K562 (cell line): ENCODE measurements around the gene NPEPL1.

Experiments used
- CEBPG ChIP-seq, 3 experiments: fragments of 200-800 bp in 1 of 3; sonication (Bioruptor generic) in 1 of 3; sonication (generic) in 1 of 3; formaldehyde crosslinking in 1 of 3; IDR thresholded peaks in 2 of 3; conservative IDR thresholded peaks in 1 of 3; 2 replicates each; pipeline versions ENCODE4 v1.6.1 to v1.8.0; 2016 to 2022; ENCODE audit warnings: missing compliant biosample characterization in 2 of 3, missing genetic modification characterization in 2 of 3, mild to moderate bottlenecking in 1 of 3, missing genetic modification reagents in 1 of 3
- ELF1 ChIP-seq: fragments of 200-800 bp; sonication (Bioruptor generic); IDR thresholded peaks from 2 replicates; pipeline ENCODE4 v1.6.1; 2016; ENCODE audit warnings: missing genetic modification characterization, missing compliant biosample characterization
- EP300 ChIP-seq: IDR thresholded peaks from 2 replicates; pipeline ENCODE4 v1.6.1; 2012; ENCODE audit warnings: low read length, improper control_type of control experiment
- HOXB6 ChIP-seq: fragments of 250-450 bp; sonication (Bioruptor Pico); IDR thresholded peaks from 2 replicates; pipeline ENCODE4 v1.5.1; 2022; ENCODE audit warnings: mild to moderate bottlenecking, borderline replicate concordance
- MAZ ChIP-seq, 2 experiments: fragments of 450-650 bp in 1 of 2; sonication (generic) in 1 of 2; formaldehyde crosslinking; IDR thresholded peaks in 1 of 2; conservative IDR thresholded peaks in 1 of 2; 2 replicates each; pipeline versions ENCODE4 v1.4.0 to v1.5.0; 2020; ENCODE audit warnings: mild to moderate bottlenecking in 1 of 2, missing genetic modification reagents in 1 of 2
- RFX5 ChIP-seq: IDR thresholded peaks from 2 replicates; pipeline ENCODE4 v1.6.1; 2011; ENCODE audit warnings: low read depth, mild to moderate bottlenecking, improper control_type of control experiment, low read length
- SPI1 ChIP-seq: IDR thresholded peaks from 2 replicates; pipeline ENCODE4 v1.6.1; 2011; ENCODE audit warnings: low read depth, low read length, control low read depth, borderline replicate concordance
- TFAM ChIP-seq: fragments of 250-450 bp; sonication (Bioruptor Pico); conservative IDR thresholded peaks from 2 replicates; pipeline ENCODE4 v1.5.0; 2021; ENCODE audit warnings: mild to moderate bottlenecking, moderate library complexity
- TRIM28 ChIP-seq: fragments of 450-650 bp; IDR thresholded peaks from 2 replicates; pipeline ENCODE4 v1.6.1; 2017
- ZNF696 ChIP-seq: fragments of 250-450 bp; sonication (Bioruptor Pico); conservative IDR thresholded peaks from 2 replicates; pipeline ENCODE4 v1.4.0; 2020; ENCODE audit warnings: mild to moderate bottlenecking, moderate library complexity
- ZNF766 ChIP-seq: fragments of 200-800 bp; sonication (Bioruptor generic); conservative IDR thresholded peaks from 2 replicates; pipeline ENCODE4 v1.6.1; 2016; ENCODE audit warnings: missing genetic modification characterization, missing compliant biosample characterization
- TF ChIP-seq, protein P1 (sequence below): fragments of 250-450 bp; sonication (Bioruptor Pico); IDR thresholded peaks from 2 replicates; pipeline ENCODE4 v1.5.0; 2020; ENCODE audit warnings: mild to moderate bottlenecking
- TF ChIP-seq, protein P2 (sequence below): fragments of 250-450 bp; sonication (Bioruptor Pico); IDR thresholded peaks from 2 replicates; pipeline ENCODE4 v1.8.0; 2021; ENCODE audit warnings: moderate library complexity, mild to moderate bottlenecking, inconsistent platforms
- TF ChIP-seq, protein P3 (sequence below), 3 experiments: IDR thresholded peaks in 2 of 3; conservative IDR thresholded peaks in 1 of 3; 2 replicates each; pipeline ENCODE4 v1.5.1; 2011 to 2012; ENCODE audit warnings: low read length in 3 of 3, mild to moderate bottlenecking in 3 of 3, control low read depth in 2 of 3, improper control_type of control experiment in 1 of 3, inconsistent platforms in 1 of 3, low read depth in 1 of 3, mixed read lengths in 1 of 3, moderate library complexity in 1 of 3; ENCODE audit not compliant: insufficient read depth in 2 of 3

DNA sequence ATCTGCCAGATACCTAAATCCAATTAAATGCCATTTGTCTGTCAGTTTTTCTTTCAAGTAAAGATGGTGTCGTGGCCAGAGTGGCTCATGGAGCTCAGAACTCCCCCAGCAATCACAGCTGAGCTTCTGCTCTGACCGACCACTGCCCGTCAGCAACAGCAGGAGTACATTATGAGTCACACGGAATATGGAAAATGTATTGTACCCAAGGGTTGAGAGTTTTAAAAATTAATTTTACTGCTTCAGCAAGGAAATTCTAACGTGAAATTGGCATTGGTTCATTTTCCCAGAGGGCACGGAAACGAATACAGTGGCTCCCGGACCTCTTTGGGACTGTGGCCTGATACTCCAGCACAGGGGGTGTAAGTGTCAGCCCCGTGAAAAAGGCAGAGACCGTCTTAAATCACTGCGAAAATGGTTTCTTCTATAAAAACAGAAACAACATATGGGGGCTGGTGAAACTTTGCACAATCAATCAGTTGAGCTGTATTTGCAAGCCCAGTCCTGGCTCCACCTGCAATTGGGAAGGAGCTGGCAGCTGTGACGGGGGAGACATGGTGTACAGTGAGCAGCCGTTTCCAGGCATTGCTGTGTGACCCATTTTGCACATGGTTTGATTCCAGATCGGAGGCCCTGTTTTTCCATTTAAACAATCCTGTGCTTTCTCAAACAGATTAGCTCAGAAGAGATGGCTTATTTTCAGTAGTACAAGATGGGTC lies 12.8 kb downstream of the NPEPL1 start:
- no peak for TF ChIP-seq ELF1 (tag)
- TF ChIP-seq ZNF766 (CRISPR knock-in tag), result no peak
- TF ChIP-seq, protein P1, sequence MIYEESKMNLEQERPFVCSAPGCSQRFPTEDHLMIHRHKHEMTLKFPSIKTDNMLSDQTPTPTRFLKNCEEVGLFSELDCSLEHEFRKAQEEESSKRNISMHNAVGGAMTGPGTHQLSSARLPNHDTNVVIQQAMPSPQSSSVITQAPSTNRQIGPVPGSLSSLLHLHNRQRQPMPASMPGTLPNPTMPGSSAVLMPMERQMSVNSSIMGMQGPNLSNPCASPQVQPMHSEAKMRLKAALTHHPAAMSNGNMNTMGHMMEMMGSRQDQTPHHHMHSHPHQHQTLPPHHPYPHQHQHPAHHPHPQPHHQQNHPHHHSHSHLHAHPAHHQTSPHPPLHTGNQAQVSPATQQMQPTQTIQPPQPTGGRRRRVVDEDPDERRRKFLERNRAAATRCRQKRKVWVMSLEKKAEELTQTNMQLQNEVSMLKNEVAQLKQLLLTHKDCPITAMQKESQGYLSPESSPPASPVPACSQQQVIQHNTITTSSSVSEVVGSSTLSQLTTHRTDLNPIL (CRISPR knock-in tag), result no peak
- no peak for TF ChIP-seq SPI1
- TF ChIP-seq RFX5, result no peak
- TF ChIP-seq, protein P2, sequence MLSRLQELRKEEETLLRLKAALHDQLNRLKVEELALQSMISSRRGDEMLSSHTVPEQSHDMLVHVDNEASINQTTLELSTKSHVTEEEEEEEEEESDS (CRISPR knock-in tag), result no peak
- TF ChIP-seq, protein P3, sequence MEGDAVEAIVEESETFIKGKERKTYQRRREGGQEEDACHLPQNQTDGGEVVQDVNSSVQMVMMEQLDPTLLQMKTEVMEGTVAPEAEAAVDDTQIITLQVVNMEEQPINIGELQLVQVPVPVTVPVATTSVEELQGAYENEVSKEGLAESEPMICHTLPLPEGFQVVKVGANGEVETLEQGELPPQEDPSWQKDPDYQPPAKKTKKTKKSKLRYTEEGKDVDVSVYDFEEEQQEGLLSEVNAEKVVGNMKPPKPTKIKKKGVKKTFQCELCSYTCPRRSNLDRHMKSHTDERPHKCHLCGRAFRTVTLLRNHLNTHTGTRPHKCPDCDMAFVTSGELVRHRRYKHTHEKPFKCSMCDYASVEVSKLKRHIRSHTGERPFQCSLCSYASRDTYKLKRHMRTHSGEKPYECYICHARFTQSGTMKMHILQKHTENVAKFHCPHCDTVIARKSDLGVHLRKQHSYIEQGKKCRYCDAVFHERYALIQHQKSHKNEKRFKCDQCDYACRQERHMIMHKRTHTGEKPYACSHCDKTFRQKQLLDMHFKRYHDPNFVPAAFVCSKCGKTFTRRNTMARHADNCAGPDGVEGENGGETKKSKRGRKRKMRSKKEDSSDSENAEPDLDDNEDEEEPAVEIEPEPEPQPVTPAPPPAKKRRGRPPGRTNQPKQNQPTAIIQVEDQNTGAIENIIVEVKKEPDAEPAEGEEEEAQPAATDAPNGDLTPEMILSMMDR (IDR thresholded peaks at IDR 0.05 in 2 of 3, conservative IDR thresholded peaks at IDR 0.05 in 1 of 3; ENCODE audit: insufficient read depth in 2 of 3, low read depth in 1 of 3, low read length in 3 of 3), result no peak
- no peak for TF ChIP-seq ZNF696 (CRISPR knock-in tag)
- TF ChIP-seq CEBPG (CRISPR knock-in tag; IDR thresholded peaks at IDR 0.05), result no peak
- no peak for TF ChIP-seq CEBPG (tag; conservative IDR thresholded peaks at IDR 0.05 in 1 of 2, IDR thresholded peaks at IDR 0.05 in 1 of 2)
- TF ChIP-seq EP300, result no peak
- no peak for TF ChIP-seq TFAM (CRISPR knock-in tag)
- no peak for TF ChIP-seq TRIM28
- no peak for TF ChIP-seq HOXB6
- no peak for TF ChIP-seq MAZ (CRISPR knock-in tag; conservative IDR thresholded peaks at IDR 0.05 in 1 of 2, IDR thresholded peaks at IDR 0.05 in 1 of 2)
